EL (cell line): ENCODE data around the gene ABHD12B.

Experiments used
- DNase-seq: peaks from one replicate; pipeline ENCODE4 v3.0.0-alpha.2; 2016

Gene ABHD12B, protein sequence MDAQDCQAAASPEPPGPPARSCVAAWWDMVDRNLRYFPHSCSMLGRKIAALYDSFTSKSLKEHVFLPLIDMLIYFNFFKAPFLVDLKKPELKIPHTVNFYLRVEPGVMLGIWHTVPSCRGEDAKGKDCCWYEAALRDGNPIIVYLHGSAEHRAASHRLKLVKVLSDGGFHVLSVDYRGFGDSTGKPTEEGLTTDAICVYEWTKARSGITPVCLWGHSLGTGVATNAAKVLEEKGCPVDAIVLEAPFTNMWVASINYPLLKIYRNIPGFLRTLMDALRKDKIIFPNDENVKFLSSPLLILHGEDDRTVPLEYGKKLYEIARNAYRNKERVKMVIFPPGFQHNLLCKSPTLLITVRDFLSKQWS

DNA sequence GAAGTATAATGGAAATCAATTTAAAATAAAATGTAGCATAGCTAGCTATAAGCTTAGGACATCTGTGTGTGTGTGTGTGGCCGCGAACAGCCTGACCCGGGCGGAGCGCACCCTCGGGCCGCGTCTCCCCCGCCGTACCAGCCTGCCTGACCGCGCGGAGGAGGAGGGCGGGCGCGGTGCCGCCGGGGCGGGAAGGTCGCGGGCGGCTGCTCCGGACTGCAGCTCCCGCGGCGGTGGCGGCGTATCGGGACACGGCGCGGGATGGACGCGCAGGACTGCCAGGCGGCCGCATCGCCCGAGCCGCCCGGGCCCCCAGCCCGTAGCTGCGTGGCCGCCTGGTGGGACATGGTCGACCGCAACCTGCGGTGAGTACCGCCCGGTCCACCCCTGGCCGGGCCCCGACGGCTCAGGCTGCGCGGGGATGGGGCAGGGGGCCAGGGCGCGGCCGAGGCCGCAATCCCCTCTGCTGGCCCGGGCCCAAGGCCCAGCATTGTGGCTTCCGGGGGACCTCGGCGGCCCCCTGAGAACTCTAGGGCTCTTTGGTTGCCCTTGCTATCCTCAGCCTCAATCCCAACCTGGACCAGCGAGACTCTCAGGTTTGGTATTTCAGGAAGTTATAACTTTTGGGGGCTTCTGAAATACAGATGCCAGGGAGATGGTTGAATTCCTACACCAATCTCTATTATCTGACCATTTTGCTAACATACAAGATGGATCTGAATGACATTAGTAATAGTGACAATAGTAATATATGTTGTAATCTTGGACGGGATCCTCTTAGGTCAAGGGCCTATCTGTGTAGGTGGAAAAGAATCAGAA, at the start of gene ABHD12B:
ABHD12B (plus strand) TSS at position 140 of the 819 bp plus-strand sequence; CDS start at position 262, 122 bp downstream.
- DNase-seq = no peak

DNA sequence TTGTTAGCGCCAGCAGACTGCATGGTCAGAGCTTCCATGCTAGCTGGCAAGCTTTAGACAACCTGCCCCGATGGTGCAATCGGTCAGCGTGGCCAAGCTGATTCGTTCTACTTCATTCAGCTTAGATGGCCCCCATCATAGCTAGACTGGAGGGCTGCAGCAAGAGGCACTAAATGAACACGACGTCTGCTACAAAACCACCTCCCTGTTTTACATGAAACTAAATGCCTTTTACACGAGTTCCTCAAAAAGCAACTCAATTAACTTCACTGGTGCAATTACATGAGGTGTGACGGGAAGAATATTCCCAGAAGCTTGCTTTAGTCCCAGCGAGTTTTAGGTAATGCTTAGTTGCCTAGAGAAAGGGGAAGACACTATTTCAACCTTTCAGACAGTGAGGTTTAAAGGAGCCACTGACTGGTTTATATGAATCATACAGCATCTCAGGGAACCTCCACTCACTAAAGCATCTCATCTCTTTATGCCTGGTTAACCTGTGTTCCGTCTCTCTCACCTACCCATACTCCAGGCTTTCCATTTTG, 49.3 kb upstream of the ABHD12B start:
- DNase-seq = no peak

DNA sequence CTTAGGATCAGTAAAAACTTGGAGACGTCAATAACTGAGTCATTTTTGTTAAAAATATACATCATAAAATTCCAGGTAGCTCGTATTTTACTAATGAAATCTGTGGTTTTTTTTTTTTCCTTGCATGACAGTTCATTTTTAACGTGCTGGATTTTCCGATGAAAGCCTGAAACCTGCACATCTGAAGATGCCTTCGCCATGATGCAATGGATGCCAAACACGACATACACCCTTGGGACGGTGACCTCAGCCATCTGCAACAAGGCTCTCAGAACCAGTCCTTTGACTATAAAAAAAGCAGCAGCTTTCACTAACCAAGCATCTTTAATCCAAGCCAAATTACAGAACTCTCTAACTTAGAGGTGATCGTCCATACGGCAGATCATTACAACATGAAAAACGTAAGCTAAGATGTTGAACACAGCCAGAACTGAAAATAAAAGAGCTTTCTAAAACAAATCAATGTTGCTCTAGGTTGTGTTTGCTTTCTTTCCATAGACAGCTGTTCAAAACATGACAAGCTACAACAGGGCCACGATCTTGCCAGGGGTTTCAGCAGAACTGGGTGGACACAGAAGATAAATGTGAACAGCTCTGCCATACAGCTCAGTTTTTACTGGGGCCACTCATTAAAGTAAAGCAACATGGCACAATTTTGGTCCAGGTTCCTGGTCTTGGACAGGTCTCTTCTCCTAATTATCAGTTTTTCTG, 48.6 kb upstream of the ABHD12B start:
- DNase-seq = no peak

DNA sequence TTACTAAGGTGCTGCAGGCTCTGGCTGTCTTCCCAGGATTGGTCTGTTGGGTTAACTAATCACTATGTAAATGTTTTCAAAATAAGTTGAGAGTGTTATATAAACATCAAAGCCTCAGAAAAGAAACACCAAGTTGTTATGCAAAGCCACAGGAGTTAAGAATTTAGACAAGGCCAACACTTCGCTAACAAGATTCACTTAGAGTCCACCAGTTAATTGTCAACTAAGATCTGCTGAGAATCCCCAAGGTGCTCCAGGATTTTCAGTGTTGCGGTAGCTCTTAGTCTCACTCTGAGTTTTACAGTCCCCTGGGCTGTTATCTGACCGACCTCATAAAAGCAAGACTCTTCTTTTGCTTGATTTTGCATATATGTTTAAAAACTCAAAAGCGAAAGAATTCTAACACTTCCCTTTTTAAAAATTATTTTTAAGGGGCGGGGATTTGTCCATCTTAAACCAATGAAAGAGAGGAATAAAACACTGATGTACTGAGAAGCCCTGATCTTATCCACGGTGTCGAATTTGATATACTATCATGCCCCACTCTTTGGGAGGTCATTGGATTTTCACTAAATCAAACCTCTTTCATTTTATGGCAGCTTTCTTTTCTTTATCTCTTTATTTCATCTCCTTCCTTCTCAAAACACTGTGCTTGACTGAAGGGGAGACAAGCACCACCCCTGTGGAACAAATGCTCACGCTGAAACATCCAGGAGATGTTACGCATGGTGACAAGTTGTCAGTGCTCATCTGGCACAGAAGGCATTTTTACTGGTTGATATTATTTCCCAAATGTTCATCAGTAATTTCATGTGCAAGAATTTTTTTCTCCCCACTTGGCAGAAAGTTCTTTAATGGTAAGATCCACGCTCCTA, 47.9 kb upstream of the ABHD12B start:
- DNase-seq = no peak

DNA sequence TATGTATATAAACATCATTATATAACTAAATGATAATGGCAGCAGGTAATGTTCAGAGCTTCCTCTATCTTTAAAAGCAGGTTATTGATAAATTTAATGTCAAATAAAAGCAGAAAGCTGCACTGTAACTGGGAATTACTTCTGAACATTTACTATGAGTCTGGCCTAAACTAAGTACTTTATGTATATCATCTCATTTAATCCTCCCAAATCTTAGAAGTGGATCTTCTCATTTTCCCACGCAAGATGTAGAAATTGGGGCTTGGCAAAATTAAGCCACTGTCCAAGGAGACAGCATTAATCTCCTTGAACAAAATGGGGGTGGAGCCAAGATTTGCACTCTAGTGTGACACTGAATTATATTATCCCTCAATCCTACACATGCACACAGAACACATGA, 46.5 kb upstream of the ABHD12B start:
- no peak for DNase-seq

DNA sequence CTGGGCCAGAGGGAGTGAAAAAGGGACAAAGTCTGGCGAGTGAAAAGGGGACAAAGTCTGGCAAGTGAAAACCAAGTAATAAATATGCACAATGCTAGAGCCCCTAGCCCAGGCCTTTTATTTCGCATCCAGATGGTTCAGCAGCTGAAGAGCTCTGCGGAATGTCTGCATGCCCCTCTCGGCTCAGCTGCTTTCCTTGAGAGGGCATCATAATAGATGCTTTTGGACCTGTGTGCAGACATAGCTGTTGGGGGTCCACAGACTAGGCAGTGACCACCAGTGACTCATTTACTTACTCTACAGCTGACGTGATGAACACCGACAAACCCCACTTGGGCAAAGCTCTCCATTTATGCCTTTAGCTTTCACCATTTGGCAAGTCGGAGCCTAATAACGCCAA, 45.2 kb upstream of the ABHD12B start:
- no peak for DNase-seq

DNA sequence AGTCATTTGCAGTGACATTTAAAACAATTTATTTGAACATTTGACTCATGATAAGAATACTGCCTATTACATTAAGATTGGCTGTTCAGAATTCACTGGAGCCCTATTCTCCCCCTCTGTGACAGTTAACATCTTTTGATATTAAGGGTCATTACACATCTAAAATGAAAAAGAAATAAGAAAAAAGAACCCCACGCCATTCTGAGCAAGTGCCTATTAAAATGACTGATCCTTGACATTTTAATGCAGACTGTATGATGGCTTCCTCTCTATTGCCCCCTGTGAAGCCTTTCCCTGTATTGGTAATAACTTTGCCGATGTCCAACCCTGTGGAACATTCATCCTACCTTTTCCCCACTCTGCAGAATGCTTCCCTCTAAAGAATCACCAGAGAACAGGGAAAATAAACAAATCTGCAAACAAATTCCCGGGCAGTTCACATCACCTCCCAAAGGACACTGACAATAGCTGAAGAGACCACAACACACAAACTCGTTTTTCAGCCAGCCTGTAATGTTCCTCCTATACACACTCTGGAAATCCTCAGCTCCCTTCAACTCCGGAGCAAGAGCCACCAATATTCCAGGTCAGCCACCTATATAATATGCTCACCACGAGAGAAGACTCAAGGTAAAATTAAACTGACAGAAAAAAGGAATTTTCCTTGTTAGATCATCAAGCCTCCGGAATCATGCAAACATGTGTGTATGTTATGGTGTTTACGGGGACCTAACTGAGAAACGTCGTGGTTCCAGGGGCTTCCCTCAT, 42.9 kb upstream of the ABHD12B start:
- no peak for DNase-seq

DNA sequence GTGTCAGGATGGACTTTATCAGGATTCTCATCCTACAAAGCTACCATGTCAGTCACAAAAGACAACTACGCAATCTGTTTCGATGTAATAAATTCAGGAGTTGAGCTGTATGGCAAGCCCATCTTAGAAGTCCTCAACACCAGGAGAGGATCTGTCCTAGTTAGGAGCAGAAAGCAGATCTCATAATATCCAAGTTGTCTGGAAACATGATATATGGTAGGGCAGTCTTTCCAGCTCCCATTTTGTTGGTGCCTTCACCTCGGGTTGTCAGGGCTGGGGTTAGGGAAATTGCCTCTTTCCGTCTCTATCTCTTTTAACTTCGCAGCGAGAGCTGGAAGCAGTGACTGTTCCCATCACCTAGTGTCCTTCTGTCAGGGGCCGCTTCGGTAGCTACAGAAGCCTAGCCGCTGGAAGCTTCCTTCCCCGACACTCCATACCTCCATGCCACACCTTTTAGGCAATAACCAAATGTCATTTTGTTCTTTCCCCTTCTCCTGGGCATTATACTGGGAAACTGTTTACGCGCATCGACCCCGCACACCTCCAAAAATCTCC, 42.3 kb upstream of the ABHD12B start:
- no peak for DNase-seq

DNA sequence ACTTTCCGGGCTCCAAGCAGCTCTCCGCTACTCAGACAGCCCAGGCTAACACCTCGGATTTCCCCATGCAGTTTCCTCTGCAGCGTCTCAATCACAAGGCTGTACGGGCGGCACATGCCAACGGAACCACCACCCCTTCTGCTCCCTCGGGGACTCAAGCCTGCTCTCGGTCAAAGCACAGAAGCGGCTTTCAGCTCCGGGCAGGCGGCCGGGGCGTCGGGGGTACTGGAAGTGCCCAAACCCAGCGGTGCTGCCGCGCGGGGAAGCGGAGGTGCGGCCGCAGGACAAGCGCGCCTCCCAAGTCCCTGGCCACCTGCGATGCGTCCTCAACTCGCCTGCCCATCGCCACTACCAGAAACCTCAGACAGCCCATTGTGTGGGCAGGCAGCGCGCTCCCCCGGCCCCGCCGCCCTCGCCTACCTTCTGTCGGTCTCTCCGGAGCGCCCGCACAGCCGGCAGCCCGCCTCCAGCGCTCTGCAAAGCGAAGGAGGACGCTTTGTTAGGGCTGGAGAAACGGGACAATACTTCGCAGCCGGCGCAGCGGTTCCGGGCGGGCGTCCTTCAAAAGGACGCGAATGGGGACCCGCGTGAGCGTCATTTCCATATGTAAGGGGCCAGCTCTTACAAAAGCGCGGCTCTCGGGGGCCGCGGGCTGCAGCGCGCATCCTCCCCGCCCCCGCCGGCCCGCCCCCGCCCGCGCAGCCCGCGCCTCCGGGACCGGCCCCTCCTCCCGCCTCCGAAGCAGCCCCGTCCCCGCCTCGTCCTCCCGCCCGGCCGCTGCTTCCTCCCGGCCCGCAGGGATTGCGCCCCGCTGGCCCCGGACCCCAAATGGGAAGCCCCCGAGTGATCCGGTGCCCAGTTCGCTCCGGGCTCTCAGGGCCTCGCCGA, 41.6 kb upstream of the ABHD12B start:
- peak; percentile 56 for DNase-seq

DNA sequence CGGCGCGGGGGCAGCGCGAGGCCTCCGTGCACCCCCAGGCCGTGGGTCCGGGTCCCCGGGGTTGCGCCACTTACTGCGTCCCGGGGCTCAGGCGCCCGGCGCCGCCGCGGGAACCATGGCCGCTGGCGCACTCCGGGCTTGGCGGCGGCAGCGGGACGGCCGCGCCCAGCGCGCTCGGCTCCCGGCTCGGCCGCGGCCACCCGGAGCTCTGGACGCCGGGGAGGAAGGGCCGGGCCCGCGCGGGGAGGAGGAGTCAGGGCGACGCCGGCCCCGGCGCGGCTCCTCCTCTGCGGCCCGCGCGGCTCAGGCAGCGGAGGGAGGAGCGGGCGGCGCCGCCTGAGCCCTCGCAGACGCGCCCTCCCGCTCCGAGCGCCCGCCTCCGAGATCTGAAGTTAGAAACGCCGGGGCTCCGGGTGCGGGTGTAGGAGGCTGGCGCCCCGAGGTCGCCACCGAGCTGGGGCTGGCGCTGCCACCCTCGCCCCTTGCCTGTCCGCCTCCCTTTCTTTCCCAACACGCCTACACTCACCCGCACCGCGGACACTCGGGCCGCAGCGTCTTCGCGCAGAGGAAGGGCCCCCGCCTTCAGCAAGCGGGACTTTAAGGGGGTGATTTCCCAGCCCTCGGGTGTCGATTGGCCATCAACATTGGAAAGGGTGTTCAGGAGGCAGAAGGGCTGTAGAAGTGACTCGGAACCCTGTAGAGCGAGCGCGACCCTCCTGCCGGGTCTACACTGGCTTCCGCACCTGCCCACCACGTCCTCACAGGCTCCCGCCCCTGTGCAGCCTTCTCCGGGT, 40.7 kb upstream of the ABHD12B start, which contains the start of gene NIN:
NIN (minus strand) TSS at position 231 of the 794 bp plus-strand sequence. CDS start 9,106 bp downstream, outside the sequence.
- DNase-seq = peak; percentile 84

DNA sequence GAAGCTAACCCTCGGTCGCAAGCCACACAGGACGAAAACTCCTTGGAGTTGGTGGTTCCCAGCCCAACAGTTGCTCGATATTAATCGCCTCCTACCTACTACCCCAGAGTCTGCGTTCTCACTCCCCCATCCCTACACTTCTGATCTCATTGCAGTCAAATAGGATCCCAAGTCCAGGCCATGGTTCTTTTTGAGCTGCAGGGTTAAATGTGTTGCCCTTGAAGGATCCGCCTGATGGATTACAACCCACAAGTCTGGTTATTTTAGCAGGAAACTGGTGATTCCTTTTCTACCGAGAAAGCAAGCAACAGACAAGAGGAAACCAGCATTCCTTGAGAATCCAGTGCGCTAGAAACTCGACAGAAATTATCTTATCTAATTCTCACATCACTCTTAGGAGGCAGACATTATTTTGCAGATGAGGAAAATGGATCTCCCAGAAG, 40.1 kb upstream of the ABHD12B start:
- no peak for DNase-seq

DNA sequence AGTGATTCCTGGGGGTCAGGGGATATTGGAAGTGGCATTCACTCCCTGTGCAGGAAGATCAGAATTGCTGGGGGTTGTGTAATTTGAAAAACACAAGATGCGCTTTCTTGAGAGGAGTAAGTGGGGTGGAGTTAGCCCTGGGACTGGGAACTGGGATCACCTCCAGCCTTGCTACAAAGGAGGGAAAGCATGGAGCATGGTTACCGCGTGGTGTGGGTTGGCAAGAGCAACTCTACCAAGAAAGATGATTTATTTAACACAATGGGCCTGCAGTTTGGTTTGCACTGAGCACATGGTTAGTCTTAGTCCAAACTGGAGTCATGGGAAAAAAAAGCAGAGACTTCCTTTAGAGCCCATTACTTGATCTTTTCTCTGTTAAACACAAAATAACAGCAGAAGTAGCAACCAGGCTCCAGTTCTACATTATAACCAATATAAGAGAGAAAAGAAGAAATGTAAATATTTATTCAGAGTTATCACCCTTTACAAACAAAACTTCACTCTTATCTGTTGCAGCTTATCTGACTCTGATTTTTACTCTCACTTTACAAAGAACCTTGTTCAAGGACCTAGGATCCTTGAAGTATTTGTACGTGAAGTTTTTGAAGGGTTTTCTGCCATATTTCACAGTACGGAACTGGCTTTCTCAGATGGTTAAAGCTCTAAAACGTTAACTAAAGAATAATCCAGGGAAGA, 38.8 kb upstream of the ABHD12B start:
- no peak for DNase-seq

DNA sequence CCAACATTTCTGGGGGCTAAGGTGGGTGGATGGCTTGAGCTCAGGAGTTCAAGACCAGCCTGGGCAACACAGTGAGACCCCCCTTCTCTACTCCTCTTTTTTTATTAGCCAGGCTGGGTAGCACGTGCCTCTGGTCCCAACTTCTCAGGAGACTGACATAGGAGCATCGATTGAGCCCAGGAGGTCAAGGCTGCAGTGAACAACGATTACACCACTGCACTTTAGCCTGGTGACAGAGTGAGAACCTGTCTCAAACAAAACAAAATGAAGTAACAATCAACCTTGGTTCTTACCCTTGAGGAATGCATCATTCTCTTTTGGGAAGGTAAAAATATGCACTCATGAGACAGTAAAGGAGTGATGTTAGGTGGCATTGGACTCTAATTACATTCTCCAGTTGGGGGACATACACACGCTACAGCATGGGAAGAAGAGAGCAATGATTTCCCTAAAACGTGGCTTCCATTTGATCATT, 37.0 kb upstream of the ABHD12B start:
- no peak for DNase-seq

DNA sequence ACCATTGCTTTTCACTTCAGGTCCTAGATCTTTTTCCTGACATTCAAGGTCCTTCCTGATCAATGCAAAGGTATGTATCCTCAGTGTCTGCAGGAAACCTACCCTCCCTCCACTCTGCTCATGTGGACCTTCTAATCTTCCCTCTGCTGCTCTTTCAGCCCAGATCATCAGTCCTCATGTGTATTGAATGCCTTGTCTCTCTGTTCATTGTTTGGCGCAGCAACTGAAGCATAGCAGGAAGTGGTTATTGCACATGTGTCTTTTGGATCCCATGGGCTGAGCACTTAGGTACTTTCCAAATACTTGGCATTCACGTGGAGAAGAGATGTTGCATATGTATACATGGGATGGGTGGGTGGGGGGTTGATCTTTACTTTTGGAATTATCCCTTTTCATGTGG, 36.6 kb upstream of the ABHD12B start:
- DNase-seq = peak; percentile 40

DNA sequence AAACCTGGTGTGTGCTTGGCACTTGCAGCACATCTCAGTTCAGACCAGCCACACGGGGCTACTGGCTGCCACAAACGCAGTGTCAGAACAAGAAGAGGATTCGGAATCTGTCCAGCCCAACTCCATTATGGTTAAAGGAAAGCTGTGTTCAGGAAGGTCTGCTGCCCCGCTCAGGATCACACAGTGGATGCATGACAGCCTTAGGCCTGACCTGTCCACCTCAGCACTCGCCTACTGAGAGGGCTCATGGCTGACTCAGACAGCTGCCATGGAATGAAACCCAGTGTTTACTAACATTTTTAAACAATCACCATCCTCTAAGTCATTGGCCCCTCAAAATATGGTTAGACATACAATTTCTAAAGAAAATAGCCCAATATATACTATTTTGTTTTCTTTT, 35.3 kb upstream of the ABHD12B start:
- DNase-seq = peak; percentile 49

DNA sequence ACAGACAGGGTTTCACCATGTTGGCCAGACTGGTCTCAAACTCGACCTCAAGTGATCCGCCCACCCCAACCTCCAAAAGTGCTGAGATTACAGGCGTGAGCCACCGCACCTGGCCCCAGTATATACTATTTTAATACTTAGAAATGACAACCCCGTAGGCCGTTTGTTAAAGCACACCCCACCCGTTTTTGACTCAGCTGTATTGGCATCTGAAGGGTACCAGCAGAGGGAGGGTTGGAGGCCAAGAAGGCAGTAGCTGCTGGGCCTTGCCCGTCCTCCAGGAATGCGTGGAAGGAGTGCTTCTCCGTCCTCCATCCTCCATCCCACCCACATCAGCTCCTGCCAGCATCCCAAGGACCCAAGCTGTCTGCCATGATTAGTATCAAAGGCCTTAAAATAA, 34.6 kb upstream of the ABHD12B start:
- no peak for DNase-seq

DNA sequence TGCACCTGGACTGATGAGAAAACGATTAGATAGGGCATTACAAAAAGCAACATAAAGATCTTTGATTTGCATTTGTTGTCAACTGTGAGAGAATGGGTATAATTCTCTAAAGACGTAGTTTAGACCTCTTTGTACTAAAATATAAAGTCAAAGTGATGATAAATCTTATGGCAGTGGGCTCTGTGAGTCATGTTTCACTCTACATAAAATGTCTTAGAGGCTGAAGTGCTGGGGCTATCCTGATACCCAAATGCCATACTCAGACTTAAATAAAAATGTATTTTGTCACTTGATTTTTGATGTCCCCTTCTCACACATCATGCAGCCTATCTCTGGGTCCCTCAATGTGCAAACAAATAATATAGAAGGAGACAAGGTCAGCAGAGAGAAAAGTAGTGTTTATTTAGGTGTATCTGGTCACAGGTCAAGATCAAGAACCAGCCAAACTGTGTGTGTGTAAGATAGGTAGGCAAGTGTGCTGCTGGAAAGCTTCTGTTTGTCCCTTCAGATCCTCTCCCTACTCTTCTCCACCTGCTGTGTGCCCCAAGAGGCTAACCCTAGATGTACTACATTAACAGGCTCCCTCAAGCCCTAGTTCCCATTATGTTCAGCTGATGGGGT, 33.9 kb upstream of the ABHD12B start:
- DNase-seq = no peak

DNA sequence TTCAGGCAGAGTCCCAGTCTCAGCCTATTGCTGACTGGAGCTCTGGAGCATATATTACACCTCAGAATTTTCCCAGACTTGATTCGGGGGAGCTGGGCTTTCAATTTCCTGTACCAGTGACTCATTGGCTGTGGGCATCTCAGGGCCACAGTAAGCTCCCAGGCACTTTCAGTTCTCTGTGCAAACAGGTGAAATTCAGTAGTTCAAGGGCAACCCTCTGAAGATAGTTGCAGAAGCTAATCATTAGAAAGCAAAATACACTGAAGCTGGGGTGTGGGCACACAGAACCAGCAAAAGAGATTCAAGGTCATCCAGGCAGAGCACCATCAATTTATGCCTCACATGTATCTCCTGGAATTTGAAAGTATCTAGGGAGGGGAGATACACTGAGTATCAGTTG, 32.8 kb upstream of the ABHD12B start:
- peak; percentile 58 for DNase-seq
